ENCODE data around the gene CACTIN.
"Not testable (repeated sequence)": the region's sequence is repeated elsewhere in the genome, so short reads cannot be mapped to it uniquely, and the experiment has no call there.

The CACTIN gene

GRCh38 chr19:3585301-3586126 is 41.1 kb downstream of the CACTIN start, which contains the start of gene GIPC3:
GIPC3 (plus strand) TSS chr19:3585478; CDS start chr19:3585598, 120 bp downstream.
- DNase-seq = no peak

GRCh38 chr19:3584036-3584802 is 42.4 kb downstream of the CACTIN start:
- DNase-seq = not testable (repeated sequence)

- DNase-seq = not testable (repeated sequence)
Observed at GRCh38 chr19:3581792-3582191, 44.8 kb downstream of the CACTIN start.

GRCh38 chr19:3580156-3580934 is 46.2 kb downstream of the CACTIN start:
- no peak for DNase-seq

- DNase-seq = no peak
Observed at GRCh38 chr19:3578390-3578789, 48.2 kb downstream of the CACTIN start.

- DNase-seq = no peak
Observed at GRCh38 chr19:3577723-3578344, 48.8 kb downstream of the CACTIN start.

- no peak for DNase-seq
Observed at GRCh38 chr19:3576696-3577443, 49.7 kb downstream of the CACTIN start.

- DNase-seq = no peak
Observed at GRCh38 chr19:3575949-3576673, 50.5 kb downstream of the CACTIN start.

- DNase-seq = peak; percentile 69
Observed at GRCh38 chr19:3575260-3575741, 51.3 kb downstream of the CACTIN start.

GRCh38 chr19:3573858-3574637 is 52.5 kb downstream of the CACTIN start:
- peak; percentile 92 for DNase-seq

GRCh38 chr19:3573162-3573857 is 53.3 kb downstream of the CACTIN start:
- no peak for DNase-seq

GRCh38 chr19:3572855-3573161 is 53.8 kb downstream of the CACTIN start, which contains the start of gene HMG20B:
HMG20B (plus strand) TSS chr19:3572944; CDS start chr19:3573310, 366 bp downstream.
- DNase-seq = no peak

- DNase-seq = peak; percentile 100
Observed at GRCh38 chr19:3572132-3572854, 54.3 kb downstream of the CACTIN start.

- DNase-seq = no peak
Observed at GRCh38 chr19:3570606-3571011, 56.0 kb downstream of the CACTIN start.

GRCh38 chr19:3570042-3570441 is 56.5 kb downstream of the CACTIN start:
- not testable (repeated sequence) for DNase-seq

- no peak for DNase-seq
Observed at GRCh38 chr19:3565139-3565538, 61.5 kb downstream of the CACTIN start.

- DNase-seq = no peak
Observed at GRCh38 chr19:3563709-3564524, 62.7 kb downstream of the CACTIN start.
